ENCODE results near the gene CAPZB.
A peak's percentile ranks its signal among the peaks of the same experiment; 100 is the strongest.

CAPZB gene

GRCh38 chr1:19333587-19334354 lies 151.6 kb downstream of the CAPZB start:
- H3K36me3 Mint-ChIP-seq (ENCODE audit: insufficient read depth), result peaks cover 43% of the 10 kb centered on the region
- DNase-seq (no peak), ATAC-seq (replicated peaks) (no peak)
- peaks cover 0 to 2% of the 10 kb centered on the region in 2 donors for H3K4me1 Mint-ChIP-seq (ENCODE audit: low read depth in 2 of 2)
- H3K4me3 Mint-ChIP-seq, result no peak overlapping the region
- H3K27me3 Mint-ChIP-seq, result no peaks in the 10 kb centered on the region
- no peak overlapping the region for H3K27ac Mint-ChIP-seq
- no peaks in the 10 kb centered on the region for H3K9me3 Mint-ChIP-seq

GRCh38 chr1:19332832-19333231 lies 152.5 kb downstream of the CAPZB start:
- Mint-ChIP-seq H3K36me3 (ENCODE audit: insufficient read depth) (peaks cover 42% of the 10 kb centered on the region), H3K9me3 (no peaks in the 10 kb centered on the region), H3K4me3 (no peak overlapping the region), H3K4me1 (ENCODE audit: low read depth in 2 of 2) (peaks cover 0 to 2% of the 10 kb centered on the region in 2 donors), H3K27ac (no peak overlapping the region), H3K27me3 (no peaks in the 10 kb centered on the region)
- ATAC-seq (replicated peaks), result no peak
- DNase-seq, result no peak

- ATAC-seq (replicated peaks) (no peak), DNase-seq (no peak)
- H3K4me3 Mint-ChIP-seq, result no peak overlapping the region
- no peaks in the 10 kb centered on the region for H3K27me3 Mint-ChIP-seq
- H3K9me3 Mint-ChIP-seq, result no peaks in the 10 kb centered on the region
- peak overlapping the region in 1 of 2 donors; percentile 49 for H3K27ac Mint-ChIP-seq
- peaks cover 45% of the 10 kb centered on the region for H3K36me3 Mint-ChIP-seq (ENCODE audit: insufficient read depth)
- H3K4me1 Mint-ChIP-seq (ENCODE audit: low read depth in 2 of 2), result peaks cover 0 to 2% of the 10 kb centered on the region in 2 donors
These were observed 154.0 kb downstream of the CAPZB start for GRCh38 chr1:19331262-19331878.

DNA sequence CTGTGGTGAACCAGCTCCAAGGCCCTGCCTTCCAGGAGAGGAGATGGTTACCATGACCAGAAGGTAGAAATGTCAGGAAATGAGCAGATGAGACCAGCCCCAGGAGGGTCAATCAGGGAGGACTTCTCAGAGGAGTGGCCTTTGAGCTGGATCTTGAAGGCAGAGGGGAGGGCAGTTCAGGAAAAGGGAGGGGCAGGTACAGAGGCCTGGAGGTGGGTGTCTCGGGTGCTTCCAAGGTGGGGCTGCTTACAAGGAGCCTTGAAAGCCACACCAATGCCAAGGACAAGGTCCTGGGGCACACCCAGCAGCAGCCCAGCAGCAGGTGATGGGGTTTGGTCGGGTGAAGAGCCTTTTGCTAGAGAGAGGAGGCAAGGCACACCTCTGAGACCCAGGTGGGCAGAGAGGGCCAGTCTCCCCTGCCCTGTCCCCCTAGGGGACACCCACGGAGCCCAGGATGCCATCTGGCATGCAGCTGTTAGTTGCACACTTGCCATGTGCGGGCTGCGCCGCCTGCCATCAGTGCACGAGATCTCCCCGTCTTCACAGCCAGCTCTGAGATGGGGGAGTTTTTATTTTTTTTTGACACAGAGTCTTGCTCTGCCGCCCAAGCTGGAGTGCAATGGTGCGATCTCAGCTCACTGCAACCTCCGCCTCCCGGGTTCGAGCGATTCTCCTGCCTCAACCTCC lies 154.7 kb downstream of the CAPZB start:
- no peaks in the 10 kb centered on the region for H3K4me1 Mint-ChIP-seq (ENCODE audit: low read depth in 2 of 2)
- DNase-seq, result no peak
- peak overlapping the region; percentile 49 to 65 for H3K27ac Mint-ChIP-seq
- H3K9me3 Mint-ChIP-seq, result no peaks in the 10 kb centered on the region
- no peak for ATAC-seq (replicated peaks)
- peak overlapping the region in 1 of 2 donors; percentile 29 for H3K4me3 Mint-ChIP-seq
- peaks cover 45% of the 10 kb centered on the region for H3K36me3 Mint-ChIP-seq (ENCODE audit: insufficient read depth)
- no peaks in the 10 kb centered on the region for H3K27me3 Mint-ChIP-seq

DNA sequence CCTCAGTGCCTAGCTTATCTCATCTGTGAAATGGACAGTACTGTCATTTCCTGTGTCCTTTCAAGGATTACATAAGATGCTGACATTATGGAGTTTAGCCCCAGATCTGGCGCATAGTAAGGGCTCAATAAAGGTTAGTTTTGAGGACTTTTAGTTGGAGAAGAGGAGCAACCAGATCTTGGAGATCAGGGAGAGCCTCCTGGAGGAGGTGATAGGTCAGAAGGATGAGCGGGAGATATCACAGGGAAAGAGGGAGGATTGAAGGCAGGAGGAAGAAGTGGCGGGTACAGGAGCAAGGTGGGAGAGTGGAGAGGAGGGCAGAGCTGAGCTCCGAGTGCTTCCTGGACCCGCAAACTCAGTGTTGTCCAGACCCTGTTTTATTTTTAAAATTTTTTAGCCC lies 155.7 kb downstream of the CAPZB start:
- H3K27me3 Mint-ChIP-seq, result no peaks in the 10 kb centered on the region
- ATAC-seq (replicated peaks) (no peak), DNase-seq (no peak)
- peak overlapping the region; percentile 65 to 87 for H3K27ac Mint-ChIP-seq
- H3K36me3 Mint-ChIP-seq (ENCODE audit: insufficient read depth), result peaks cover 47% of the 10 kb centered on the region
- no peaks in the 10 kb centered on the region for H3K4me1 Mint-ChIP-seq (ENCODE audit: low read depth in 2 of 2)
- no peaks in the 10 kb centered on the region for H3K9me3 Mint-ChIP-seq
- no peak overlapping the region for H3K4me3 Mint-ChIP-seq

DNA sequence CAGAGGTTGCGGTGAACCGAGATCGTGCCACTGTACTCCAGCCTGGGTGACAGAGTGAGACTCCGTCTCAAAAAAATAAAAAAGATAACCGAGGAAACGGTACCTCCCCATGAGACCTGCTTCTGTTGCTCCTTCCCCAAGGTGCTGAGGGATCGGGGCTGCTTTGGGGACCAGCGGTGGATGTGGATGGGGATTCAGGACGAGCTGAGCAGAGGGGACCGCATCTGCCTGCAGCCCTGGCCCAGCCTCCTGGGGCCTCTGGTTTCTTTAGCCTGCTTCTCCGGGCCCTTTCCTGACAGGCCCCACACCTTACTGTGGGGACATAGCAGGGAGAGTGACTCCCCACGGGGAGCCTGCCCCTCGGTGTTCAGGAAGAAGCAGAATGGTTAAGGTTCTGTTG lies 156.2 kb downstream of the CAPZB start:
- Mint-ChIP-seq H3K4me1 (ENCODE audit: low read depth in 2 of 2) (no peaks in the 10 kb centered on the region), H3K4me3 (no peak overlapping the region), H3K36me3 (ENCODE audit: insufficient read depth) (peaks cover 51% of the 10 kb centered on the region), H3K9me3 (no peaks in the 10 kb centered on the region), H3K27ac (peak overlapping the region; percentile 65 to 87), H3K27me3 (no peaks in the 10 kb centered on the region)
- no peak for DNase-seq
- ATAC-seq (replicated peaks), result no peak

DNA sequence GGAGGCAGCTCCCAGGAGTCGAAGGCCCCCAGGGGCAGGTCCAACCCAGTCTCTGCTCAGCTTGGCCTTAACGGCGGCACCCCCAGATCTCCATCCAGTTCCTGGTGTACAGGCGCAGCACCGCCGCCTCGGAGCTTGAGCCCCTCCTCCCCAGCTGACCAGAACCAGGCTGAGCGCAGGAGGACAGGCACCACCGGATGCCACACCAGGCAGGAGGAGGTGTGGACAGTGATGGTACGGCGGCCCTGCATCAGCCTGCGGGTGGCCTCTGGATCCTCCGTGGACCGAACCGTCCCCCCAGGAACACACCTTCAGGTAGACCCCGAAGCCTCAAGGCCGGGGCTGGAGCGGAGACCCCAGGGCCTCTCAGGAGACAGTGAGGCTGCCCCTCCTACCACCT lies 156.9 kb downstream of the CAPZB start:
- H3K27me3 Mint-ChIP-seq, result no peaks in the 10 kb centered on the region
- peak overlapping the region in 1 of 2 donors; percentile 87 for H3K27ac Mint-ChIP-seq
- DNase-seq (no peak), ATAC-seq (replicated peaks) (no peak)
- no peaks in the 10 kb centered on the region for H3K4me1 Mint-ChIP-seq (ENCODE audit: low read depth in 2 of 2)
- H3K9me3 Mint-ChIP-seq, result no peaks in the 10 kb centered on the region
- no peak overlapping the region for H3K4me3 Mint-ChIP-seq
- H3K36me3 Mint-ChIP-seq (ENCODE audit: insufficient read depth), result peaks cover 57% of the 10 kb centered on the region

- H3K9me3 Mint-ChIP-seq, result no peaks in the 10 kb centered on the region
- H3K4me3 Mint-ChIP-seq, result no peak overlapping the region
These were observed 157.6 kb downstream of the CAPZB start for GRCh38 chr1:19327736-19328135.

GRCh38 chr1:19327301-19327700 lies 158.0 kb downstream of the CAPZB start:
- no peak overlapping the region for H3K4me3 Mint-ChIP-seq
- peaks cover 1 to 2% of the 10 kb centered on the region in 2 donors for H3K4me1 Mint-ChIP-seq (ENCODE audit: low read depth in 2 of 2)
- H3K27me3 Mint-ChIP-seq, result no peaks in the 10 kb centered on the region
- H3K27ac Mint-ChIP-seq, result peak overlapping the region in 1 of 2 donors; percentile 87
- ATAC-seq (replicated peaks), result no peak
- no peaks in the 10 kb centered on the region for H3K9me3 Mint-ChIP-seq
- peaks cover 65% of the 10 kb centered on the region for H3K36me3 Mint-ChIP-seq (ENCODE audit: insufficient read depth)
- DNase-seq, result no peak

More at GRCh38 chr1:19327736-19328135, 157.6 kb downstream of the CAPZB start:
- no peak for DNase-seq
- H3K4me1 Mint-ChIP-seq (ENCODE audit: low read depth in 2 of 2), result no peaks in the 10 kb centered on the region
- H3K36me3 Mint-ChIP-seq (ENCODE audit: insufficient read depth), result peaks cover 62% of the 10 kb centered on the region
- H3K27ac Mint-ChIP-seq, result peak overlapping the region in 1 of 2 donors; percentile 87
- H3K27me3 Mint-ChIP-seq, result no peaks in the 10 kb centered on the region
- ATAC-seq (replicated peaks), result no peak

DNA sequence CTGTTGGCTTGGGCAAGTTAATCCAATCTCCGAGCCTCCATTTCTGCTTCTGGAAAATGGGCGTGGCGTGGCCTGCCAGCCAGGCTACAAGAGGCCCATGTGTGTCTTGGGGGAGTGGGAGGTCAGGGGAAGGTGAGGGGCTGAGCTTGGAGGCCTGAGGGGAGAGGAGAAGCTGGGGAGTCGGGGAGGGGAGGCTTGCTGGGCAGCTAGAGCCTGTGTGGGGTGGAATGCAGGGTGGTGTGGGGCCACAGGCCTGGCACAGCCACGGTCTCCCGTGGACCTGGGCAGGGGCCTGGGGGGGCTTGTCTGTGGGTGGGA lies 158.6 kb downstream of the CAPZB start:
- DNase-seq (no peak), ATAC-seq (replicated peaks) (no peak)
- Mint-ChIP-seq H3K4me1 (ENCODE audit: low read depth in 2 of 2) (peaks cover 4% of the 10 kb centered on the region in 2 donors), H3K27ac (peak overlapping the region; percentile 53 to 56), H3K4me3 (no peak overlapping the region), H3K27me3 (no peaks in the 10 kb centered on the region), H3K36me3 (ENCODE audit: insufficient read depth) (peaks cover 66% of the 10 kb centered on the region), H3K9me3 (no peaks in the 10 kb centered on the region)

- Mint-ChIP-seq H3K36me3 (ENCODE audit: insufficient read depth) (peaks cover 66% of the 10 kb centered on the region), H3K27ac (peak overlapping the region; percentile 53 to 56)
- ATAC-seq (replicated peaks), result no peak
These were observed 159.2 kb downstream of the CAPZB start for GRCh38 chr1:19325958-19326747.

GRCh38 chr1:19325368-19325957 lies 159.9 kb downstream of the CAPZB start:
- H3K4me1 Mint-ChIP-seq (ENCODE audit: low read depth in 2 of 2), result peaks cover 4% of the 10 kb centered on the region in 2 donors
- peaks cover 70% of the 10 kb centered on the region for H3K36me3 Mint-ChIP-seq (ENCODE audit: insufficient read depth)
- DNase-seq (no peak), ATAC-seq (replicated peaks) (no peak)
- H3K27ac Mint-ChIP-seq, result no peak overlapping the region
- no peak overlapping the region for H3K4me3 Mint-ChIP-seq
- no peaks in the 10 kb centered on the region for H3K9me3 Mint-ChIP-seq
- no peaks in the 10 kb centered on the region for H3K27me3 Mint-ChIP-seq

More at GRCh38 chr1:19325958-19326747, 159.2 kb downstream of the CAPZB start:
- H3K4me3 Mint-ChIP-seq, result peak overlapping the region in 1 of 2 donors; percentile 6
- H3K27me3 Mint-ChIP-seq, result no peaks in the 10 kb centered on the region
- no peak for DNase-seq
- H3K9me3 Mint-ChIP-seq, result no peaks in the 10 kb centered on the region
- H3K4me1 Mint-ChIP-seq (ENCODE audit: low read depth in 2 of 2), result peaks cover 4% of the 10 kb centered on the region in 2 donors

DNA sequence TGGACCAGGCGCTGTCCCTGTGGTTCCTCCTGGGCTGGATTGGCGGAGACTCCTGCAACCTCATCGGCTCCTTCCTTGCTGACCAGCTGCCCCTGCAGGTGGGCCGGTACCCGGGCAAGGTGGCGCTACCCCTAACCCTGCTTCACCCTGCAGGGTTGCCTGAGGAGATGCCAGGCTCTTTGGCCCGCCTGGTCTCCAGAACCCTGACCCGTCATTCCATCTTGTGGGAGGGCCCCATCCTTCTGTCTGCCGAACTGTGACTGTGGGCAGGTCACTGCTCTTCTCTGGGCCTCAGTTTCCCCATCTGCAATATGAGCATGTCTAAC lies 160.7 kb downstream of the CAPZB start:
- ATAC-seq (replicated peaks) (no peak), DNase-seq (no peak)
- H3K4me1 Mint-ChIP-seq (ENCODE audit: low read depth in 2 of 2), result peaks cover 4% of the 10 kb centered on the region in 2 donors
- no peak overlapping the region for H3K4me3 Mint-ChIP-seq
- no peaks in the 10 kb centered on the region for H3K9me3 Mint-ChIP-seq
- H3K27me3 Mint-ChIP-seq, result no peaks in the 10 kb centered on the region
- H3K27ac Mint-ChIP-seq, result peak overlapping the region in 1 of 2 donors; percentile 80
- peaks cover 70% of the 10 kb centered on the region for H3K36me3 Mint-ChIP-seq (ENCODE audit: insufficient read depth)

Data from effector memory CD8-positive, alpha-beta T cell (primary cell).